HG02852 (cell line): ENCODE measurements around the gene DIAPH3.

ENCODE experiments used
- ATAC-seq: cut with Tn5 transposase; IDR thresholded peaks from one replicate; pipeline ENCODE4 v1.9.1; 2021; ENCODE audit warnings: mild to moderate bottlenecking, moderate library complexity; ENCODE audit not compliant: unreplicated experiment

The DIAPH3 gene

GRCh38 chr13:60162096-60162495 is 1.6 kb downstream of the DIAPH3 start:
- ATAC-seq = no peak

GRCh38 chr13:60158321-60158801 is 5.4 kb downstream of the DIAPH3 start:
- ATAC-seq = no peak

- ATAC-seq = no peak
These were observed 7.8 kb downstream of the DIAPH3 start for GRCh38 chr13:60155978-60156377.

DNA sequence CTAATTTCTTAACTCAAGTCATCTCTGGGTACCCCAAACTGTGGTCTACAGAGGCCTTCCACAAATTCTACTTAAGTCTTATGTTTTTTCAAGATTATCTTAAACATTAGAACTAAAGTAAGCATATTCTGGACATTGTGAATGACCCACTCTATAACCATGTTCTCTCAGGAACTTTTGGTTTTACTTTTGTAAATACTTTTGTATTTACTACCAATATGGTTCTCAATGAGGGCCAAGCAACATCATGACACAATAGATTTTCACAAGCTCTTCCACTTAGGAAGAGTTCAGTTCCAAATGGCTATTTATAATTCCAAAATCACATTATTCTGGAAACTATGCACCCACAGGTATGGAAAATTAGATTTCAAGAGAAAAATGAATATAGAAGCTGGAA is 10.8 kb downstream of the DIAPH3 start:
- ATAC-seq = no peak

GRCh38 chr13:60152114-60152513 is 11.6 kb downstream of the DIAPH3 start:
- ATAC-seq = no peak

DNA sequence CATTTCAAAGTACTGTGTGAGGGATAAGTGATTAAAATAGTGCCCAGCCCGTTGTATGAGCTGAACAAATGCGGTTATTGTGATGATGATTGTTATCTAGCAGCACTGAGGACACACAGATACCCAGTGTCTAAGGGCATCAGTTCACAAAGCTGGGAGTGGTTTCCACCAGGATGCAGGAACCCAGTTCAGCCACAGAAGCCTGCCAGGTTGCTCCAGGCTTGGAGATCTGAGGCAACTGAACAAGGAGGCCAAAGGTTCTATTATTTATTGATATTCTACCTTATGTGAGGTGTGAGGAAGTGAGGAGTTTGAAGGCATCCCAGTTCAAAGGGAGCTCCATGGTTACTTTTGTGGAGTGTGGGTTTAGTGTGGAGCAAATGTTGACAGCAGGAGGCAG is 13.2 kb downstream of the DIAPH3 start:
- ATAC-seq = no peak

DNA sequence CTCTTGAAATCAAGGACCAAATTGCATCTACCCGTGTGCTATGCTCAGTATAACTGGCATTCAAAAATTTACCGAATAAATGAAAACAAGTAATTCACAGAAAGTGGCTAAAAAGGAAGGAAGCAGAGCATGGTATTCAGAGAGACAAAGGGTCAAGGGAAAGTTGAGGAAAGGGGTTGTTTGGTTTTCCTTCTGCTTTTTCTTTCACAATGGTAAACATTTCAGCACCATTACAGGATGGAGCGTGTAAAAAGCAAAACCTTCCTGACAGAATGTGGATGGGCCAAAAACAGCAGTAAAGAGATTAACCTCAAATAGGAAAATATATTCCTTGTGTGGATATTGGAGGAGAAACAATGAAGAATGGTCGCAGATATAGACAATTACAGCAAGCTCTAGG is 14.8 kb downstream of the DIAPH3 start:
- peak; percentile 43 for ATAC-seq

DNA sequence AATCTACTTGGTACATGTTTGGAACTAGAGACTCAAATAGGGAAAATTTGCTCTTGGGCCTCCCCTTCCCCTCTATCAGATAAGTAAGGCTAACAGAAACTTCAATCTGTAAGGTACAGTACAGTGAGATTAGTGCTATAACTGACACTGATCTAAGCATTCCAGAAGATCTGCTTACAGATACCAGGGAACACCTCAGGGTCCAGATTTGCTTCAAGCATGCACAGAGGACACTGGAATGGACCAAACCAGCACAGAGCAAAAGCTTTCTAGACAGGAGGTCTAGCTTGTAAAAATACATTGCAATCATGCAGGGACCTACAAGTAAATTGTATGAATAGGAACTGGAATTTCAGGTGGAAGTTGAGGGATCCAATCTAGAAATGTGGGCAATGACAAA is 16.4 kb downstream of the DIAPH3 start:
- no peak for ATAC-seq

DNA sequence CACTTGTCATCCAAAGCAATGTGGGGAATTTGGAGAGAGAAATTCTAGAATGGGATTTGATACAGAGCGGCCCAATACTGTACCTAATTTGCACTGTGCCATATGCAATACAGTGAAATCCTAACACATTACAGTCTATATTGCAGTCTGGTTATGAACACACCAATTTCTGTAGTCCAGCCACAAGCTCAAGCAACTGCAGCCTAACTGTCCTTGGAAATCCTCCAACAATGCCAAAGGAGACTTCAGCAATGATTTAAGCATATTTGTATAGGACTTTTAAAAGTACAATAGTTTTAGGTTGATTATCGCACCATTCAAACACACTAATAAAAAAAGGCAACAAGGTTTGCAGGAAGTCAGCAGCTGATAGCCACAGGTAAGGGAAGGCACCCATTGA is 17.3 kb downstream of the DIAPH3 start:
- no peak for ATAC-seq

- no peak for ATAC-seq
These were observed 20.0 kb downstream of the DIAPH3 start for GRCh38 chr13:60143775-60144174.

- ATAC-seq = no peak
These were observed 24.5 kb downstream of the DIAPH3 start for GRCh38 chr13:60139272-60139671.

DNA sequence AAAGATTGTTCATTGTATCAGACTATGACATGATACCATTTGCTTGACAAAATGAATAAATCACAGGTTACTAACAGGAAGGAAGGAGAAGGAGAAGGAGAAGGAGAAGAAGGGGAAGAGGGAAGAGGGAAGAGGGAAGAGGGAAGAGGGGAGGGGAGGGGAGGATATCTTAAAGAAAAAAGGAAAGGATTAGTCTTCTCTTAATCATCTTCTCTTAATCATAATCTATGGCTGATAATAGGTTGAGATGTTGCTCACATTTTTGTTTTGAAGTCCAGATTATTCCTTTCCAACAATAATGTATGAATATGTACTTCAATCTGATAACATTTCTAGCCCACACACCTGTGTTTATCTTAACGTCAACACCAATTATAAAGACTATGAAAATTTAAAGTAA is 25.1 kb downstream of the DIAPH3 start:
- no peak for ATAC-seq

DNA sequence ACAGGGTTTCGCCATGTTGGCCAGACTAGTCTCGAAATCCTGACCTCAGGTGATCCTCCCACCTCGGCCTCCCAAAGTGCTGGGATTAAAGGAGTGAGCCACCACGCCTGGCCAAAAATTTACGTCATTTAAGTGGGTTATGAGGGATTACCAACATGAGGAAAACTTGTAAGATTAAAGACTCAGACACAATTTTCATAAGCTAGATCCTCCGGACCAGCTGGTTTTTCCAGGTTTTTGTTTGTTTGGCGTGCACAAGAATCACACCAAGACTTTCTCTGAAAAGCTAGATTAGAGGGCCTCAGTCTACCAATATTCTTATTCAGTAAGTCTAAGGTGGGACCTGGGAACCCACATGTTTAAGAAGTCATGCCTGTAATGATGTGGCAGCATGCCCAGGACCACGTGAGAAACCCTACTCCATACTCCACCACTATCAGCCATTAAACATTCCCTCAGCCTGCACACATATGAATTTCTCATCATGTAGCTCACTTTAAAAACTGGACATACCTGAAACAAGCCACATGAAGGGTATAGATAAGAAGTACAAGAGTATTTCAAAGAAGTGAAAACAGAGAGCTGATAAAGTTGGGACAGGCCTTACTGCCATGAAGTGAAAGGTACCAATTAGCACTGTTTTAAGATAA is 25.7 kb downstream of the DIAPH3 start:
- no peak for ATAC-seq

DNA sequence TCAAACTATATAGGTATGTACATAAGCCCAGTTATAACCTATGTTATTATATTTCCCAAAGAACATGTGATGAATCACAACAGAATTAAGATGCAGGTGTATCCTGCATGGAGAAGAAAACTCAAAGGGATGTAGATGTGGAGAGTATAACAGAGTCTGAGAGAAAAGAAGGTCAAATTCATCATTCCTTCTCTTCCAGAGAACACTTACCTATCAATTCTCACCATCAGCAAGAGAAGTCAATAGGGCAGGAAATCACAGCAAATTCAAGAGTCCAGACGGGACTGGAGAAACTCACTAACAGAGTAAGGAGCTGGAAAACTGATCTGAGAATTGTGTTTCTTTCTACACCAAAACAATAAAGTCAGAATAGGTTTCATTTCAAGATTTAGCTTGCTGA is 28.4 kb downstream of the DIAPH3 start:
- no peak for ATAC-seq

GRCh38 chr13:60134376-60134775 is 29.4 kb downstream of the DIAPH3 start:
- ATAC-seq = peak; percentile 58

- no peak for ATAC-seq
These were observed 42.4 kb downstream of the DIAPH3 start for GRCh38 chr13:60121337-60121687.

DNA sequence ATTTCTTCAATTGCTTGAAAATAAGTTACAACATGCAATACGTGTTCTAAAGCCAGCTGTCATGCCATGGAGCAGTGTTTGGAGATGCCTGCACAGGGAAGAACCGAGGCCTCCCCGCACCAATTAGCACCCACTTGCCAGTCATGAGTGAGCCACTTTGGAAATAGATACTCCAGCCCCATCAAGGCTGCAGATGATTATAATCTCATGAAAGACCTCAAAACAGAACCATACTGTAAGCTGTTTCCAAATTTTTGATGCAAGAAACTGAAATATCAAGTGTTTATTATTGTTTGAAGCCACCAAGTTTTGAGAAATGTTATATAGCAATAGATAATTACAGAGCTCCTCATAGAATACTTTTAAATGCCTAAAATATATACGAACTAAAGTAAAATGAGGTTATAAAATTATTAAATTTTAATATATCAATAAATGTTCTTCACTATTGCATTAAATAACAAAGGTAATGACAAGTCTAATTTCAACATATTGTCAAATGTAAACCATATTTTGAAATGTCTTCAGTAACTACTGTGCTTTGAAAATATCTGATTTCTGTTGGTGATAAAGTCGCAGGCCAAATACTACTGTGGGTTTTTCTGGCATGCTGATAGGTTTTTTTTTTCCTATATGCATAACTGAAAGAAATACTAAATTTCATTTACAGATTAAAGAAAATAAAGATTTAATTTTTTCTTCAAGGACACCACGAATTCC is 43.0 kb downstream of the DIAPH3 start:
- ATAC-seq = no peak

DNA sequence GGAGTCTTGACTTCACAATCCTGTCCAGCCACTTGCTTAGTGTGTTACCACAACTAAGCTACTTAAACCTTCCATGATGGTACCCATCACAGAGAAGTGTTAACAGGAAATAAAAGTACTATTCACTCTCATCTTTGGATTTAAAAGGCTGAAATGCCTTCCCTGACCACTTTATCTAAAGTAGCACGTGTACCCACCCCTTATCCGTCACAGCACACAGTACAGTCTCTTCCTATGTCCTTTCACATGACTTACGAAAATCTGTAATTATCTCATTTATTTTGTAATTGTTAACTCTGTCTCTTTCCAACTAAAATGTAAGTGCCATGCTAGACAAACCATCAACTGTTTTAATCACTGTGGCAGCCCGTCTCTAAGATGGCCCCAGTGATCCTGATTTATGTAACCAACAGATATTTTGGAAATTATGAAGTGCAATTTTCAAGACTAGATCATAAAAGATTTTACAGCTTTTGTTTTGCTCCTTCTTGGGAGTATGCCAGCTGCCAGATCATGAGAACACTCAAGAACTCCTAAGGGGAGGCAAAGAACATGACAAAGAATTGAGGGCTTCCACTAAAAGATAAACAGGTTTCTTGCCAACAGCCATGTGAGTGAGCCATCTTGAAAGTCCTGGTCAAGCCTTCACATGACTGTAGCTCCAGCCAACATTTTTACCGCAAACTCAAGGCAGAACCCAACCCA is 44.9 kb downstream of the DIAPH3 start:
- no peak for ATAC-seq

DNA sequence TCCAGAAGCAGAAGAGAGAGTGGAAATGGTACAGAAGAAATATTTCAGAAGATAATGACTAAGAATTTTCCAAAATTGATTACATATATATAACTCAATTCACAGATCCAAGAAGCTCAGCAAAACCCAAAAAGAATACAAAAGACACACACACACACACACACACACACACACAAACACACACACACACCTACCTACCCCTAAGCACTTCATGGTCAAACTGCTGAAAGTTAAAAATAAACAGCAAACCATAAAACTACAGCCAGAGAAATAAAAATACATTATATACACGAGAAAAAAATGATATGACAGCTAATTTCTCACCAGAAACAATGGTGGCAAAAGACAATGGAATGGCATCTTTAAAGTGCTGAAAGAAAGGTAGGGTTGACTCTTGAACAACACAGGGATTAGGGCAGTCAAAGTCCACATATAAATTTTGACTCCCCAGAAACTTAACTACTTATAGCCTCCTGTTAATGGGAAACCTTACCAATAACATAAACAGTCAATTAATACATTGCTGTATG is 49.2 kb downstream of the DIAPH3 start:
- no peak for ATAC-seq

DNA sequence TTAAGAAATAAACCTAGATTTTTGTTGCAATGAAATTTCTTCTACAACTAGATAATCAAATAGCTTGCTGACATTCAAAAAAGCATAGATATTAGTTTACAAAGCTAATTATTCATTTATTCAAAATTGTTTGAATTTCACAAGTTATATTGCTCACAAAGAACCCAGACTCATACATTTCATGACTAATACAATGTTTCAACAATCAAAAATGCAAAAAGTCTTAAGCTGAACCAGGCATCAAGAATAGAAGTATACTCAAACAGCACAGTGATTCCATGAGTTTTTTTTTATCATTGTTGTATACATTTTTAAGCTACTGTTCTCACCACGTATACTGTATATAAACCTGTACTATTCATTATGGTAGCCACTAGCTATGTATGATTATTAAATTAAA is 51.0 kb downstream of the DIAPH3 start:
- no peak for ATAC-seq

GRCh38 chr13:60111691-60112090 is 52.0 kb downstream of the DIAPH3 start:
- no peak for ATAC-seq

GRCh38 chr13:60109285-60109684 is 54.4 kb downstream of the DIAPH3 start:
- no peak for ATAC-seq
